DMS53 treated with DMSO at 0.1 percent for 48 hours (cell line): ENCODE results near the gene CPA4.

ENCODE experiments used
- DNase-seq: peaks from one replicate; lab custom pipeline; 2025; ENCODE audit not compliant: unreplicated experiment; lab: John Stamatoyannopoulos, UW

The CPA4 gene

GRCh38 chr7:130274983-130275591 lies 17.9 kb upstream of the CPA4 start:
- no peak for DNase-seq

DNA sequence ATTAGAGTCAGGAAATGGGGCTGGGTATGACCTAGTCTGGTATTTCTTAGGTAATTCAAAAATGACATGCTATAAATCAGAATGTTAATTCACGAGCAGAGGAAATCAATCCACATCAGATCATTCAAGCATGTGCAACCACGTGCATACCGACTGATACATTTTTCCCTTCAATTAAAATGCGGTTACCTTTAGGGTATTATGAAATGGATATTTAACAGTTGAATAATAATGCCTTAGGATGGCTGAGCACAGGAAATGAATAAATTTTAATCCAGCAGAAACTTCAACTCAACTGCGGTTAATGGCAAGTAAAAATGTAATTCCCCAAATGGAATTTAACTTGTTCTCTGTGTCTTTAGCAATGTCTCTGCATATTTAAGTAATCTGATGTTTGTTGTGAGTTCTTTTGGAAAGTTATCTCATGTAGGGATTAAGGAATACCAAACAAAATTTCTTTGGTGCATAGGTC lies 17.1 kb upstream of the CPA4 start:
- no peak for DNase-seq

DNA sequence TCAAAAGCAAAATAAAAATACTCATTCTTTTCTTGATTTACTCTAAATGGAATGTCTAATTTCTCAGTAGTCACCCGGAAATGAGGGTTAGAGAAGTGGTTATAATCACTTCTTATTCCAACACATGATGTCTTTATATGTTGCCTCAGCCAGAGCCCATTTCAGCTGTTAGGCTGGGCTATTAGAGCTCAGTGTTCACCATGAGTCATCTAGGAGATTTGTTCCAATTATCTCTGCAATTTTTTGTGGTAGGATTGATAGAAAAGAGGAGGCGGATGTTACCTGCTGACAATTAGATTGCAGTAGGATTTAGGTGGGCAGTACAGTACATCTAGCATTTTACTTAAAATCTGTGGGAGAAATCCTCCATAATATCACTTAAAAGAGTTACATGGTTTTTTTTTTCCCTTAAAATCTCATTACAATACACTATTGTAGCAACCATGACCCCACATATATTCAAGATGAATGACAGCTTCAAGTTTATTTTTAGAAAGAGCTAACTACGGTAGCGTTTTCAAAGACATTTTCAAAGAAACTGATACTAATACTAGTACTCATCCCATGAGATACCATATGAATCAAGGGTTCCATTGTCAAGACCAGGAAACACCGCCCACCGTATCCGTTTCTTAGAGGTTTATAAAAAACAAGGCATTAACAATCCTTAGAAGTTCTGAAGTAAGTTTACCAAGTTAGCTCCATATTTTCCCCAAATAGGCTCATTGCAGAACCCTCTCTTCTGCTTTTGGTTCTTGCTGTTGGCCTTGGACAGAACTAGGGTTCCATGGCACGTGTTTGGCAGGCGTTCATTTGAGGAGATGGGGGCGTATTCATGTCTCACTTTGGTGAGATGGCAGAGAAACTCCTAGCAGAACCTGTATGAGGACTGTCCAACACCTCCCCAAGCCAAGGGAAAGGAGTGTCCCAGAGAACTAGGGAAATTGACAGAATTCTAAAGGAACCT lies 15.9 kb upstream of the CPA4 start:
- DNase-seq, result no peak

- DNase-seq, result peak; percentile 43
These were observed 15.0 kb upstream of the CPA4 start for GRCh38 chr7:130277763-130278643.

- DNase-seq, result no peak
These were observed 14.1 kb upstream of the CPA4 start for GRCh38 chr7:130278860-130279259.

GRCh38 chr7:130279286-130279685 lies 13.7 kb upstream of the CPA4 start:
- no peak for DNase-seq

DNA sequence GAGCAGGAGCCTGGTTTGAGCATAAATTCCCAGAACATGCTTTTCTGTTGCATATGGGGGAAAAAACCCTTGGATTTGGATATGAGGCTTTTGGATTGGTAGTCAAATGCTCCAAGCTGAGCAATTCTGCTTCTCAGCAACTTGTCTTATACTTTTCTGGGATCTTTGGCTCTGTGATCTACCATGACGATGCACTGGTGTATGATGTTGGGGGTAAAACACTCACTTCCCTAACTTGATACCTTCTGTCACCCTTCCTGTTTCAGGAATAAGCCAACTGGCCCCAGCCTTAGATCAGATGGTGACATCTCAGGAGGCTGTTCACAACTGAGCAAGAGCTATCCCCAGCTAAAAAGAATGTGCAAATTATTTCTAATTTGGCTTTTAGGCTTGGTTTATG lies 13.1 kb upstream of the CPA4 start:
- no peak for DNase-seq

GRCh38 chr7:130281260-130281659 lies 11.7 kb upstream of the CPA4 start:
- DNase-seq, result no peak

DNA sequence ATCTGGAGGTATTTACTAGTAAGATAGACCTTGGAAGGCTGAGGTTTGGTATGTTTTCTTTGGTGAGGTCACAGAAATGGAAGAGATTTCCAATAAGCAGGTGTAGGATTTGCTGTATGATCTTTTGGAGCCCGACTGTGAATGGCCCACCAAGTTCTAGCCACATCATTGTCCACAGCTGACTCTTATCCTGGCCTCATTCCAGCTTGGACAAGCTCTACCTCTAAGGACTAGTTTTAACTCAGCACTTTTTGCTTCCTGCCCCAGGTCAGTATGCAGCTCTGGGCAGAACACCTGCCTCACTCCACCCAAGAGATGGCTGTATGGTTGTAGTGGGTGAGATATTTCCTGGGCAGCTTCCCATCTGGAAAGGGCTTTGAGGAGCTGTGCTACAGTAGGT lies 6.1 kb upstream of the CPA4 start:
- peak; percentile 30 for DNase-seq

DNA sequence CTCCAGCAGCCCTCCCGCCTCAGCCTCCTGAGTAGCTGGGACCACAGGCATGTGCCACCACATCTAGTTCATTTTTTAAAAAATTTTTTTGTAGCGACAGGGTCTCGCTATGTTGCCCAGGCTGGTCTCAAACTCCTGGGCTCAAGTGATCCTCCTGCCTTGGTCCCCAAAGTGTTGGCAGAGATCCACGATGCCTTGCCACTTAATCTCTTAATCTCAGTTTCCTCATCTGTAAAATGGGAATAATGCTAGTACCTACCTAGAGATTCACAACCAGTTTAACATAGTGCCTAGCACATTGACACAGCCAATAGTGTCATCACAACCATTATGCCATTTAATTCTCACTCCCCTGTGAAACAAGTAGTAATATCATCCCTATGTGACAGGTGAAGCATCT lies 4.8 kb upstream of the CPA4 start:
- DNase-seq, result no peak

DNA sequence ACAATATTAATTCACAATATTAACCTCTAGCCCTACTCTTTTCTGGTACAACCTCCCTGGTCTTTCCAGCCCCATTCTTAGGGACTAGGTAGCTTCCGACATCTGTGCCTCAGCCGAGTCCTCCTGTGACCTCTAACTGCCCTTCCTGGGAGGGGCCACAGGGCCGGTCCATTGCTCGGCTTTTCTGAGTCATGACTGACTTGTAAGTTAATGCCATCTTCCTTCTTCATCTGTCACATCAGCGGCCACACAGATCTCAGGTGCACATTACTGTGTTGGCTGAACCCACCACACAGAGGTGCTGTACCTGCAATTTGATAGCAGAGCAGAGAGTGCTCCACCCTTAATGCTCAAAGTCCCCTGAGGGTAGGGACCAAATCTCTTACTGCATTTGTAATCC lies 4.1 kb upstream of the CPA4 start:
- DNase-seq, result no peak

DNA sequence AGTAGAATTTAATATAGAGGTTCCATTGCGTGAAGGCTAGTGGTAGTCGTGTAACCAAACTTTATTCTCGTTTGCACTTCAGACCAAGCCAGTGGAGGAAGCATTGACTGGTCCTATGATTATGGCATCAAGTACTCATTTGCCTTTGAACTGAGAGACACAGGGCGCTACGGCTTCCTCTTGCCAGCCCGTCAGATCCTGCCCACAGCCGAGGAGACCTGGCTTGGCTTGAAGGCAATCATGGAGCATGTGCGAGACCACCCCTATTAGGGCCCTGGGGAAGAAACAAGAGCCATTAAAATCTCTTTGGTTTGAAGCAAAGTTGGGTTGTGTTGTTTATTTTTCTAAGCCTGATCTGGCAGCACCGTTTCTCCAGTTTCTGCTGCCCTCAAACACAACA lies 3.5 kb upstream of the CPA4 start:
- DNase-seq, result no peak

DNA sequence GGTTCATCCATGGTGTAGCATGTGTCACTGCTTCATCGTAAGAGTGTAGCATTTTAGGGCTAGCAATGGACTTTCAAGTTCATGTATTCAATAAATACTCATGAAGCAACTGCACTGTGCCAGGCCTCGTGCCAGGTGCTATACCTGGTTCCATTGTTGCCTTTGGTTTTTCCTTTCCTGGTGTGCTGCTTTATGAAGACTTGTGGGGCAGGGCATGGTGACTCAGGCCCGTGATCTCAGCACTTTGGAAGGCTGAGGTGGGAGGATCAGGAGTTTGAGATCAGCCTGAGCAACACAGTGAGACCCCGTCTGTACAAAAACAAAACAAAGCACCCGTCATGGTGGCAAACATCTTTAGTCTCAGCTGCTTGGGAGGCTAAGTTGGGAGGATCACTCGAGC lies 2.2 kb upstream of the CPA4 start:
- no peak for DNase-seq

DNA sequence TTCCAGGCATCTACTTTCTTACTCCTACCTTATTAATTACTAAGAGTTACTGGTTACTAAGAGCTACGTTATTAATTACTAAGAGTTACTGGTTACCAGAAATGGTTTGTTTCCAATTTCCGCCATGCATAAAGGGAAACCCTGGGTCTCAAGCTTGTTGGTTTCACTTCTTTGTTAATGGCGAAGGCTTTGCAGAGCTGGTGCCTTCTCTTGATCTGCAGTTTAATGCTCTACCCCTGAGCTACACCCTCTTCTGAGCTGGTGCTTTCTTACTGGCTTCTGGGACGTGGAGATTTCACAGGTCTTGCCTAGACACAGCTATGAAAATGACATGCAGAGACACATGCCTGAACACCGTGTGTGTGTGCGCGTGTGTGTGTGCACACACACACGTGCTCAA lies 560 bp downstream of the CPA4 start:
- no peak for DNase-seq

DNA sequence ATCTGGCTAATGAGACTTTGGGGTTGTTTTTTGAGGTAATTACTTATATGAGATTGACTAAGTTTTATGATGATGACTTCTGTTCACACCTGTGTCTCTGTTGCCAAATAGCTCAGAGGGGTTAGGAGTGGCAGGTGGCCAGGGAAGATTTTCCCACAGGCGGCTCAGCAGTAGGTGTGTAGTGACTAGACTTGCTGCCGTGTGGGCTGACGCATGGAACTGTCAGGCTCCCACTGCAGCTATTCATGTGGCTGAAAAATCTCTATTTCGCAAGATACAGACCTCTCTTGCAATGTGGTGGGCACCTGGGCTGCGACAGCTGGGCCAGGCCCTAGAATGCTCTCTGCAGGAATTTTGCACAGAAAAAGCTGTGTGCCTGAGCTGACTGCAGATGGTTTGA lies 1.4 kb downstream of the CPA4 start:
- no peak for DNase-seq

DNA sequence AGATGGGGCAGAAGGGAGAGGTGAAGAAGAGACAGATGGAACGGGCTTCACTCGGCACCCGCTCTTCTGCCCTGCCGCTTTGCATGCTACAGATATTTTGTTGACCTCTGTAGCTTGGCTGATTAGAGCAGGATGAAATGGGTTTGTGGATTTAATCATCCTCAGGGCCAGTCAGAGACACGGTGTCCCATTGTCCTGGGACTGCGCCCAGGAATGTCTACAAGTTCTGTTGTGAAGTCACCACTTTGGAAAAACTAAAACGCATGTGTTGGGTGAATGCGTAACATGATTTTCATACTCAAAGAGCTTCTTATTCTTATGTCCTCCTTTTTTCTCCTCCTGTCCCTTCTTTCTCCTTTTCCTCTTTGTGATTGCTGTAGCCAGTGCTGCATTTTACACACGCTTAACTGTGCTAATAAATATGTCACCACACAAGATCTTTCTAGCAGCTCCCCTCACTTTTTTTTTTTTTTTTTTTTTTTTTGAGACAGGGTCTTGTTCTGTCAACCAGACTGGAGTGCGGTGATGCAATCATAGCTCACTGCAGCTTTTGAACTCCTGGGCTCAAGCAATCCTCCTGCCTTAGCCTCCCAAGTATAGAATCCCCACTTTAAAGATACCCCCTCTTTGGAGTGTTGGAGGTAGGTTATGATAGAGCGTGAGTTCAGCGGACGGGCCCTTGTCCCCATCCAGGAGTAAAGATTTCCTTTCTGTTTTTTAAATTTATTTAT lies 3.4 kb downstream of the CPA4 start:
- no peak for DNase-seq

DNA sequence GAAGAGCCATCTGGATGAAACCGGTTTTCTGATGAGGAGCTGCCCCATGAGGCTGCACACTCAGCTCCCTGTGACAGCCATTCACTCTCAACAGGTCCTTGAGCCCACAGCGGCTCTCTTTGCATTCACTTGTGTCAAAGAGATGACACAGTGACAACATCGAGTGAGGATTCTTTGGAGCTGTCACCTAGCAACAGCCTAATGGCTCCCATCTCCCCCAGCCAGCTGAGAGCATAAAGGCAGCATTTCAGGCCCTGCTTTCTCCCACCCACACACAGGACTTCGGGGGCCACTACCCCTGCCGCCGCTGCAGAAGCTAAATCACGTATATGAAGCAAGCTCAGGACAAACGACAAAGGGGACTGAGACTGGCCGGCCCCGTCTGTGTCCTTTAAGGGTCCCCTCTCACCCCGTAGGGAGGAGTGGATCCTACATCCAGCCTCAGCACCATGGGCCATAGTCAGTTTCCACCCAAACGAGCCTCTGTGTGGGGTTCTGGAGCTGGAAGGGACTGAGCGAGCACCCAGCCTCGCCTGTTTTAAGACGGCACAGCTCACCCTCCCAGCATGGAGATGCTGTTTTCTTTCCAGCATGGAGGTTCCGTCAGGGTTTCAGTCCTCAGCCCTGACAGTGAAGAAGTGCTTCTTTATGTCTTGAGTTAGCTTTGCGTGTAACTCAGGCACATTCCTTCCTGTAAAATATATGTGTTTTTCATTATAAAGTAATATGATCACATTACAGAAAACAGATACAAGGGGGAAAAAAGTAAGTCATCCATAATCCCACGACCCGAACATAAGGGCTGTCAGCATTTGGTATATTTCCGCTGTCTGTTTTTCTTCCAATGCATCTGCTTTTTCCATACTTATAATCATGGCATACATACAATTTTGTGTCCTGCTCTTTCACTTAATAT lies 4.9 kb downstream of the CPA4 start:
- no peak for DNase-seq

- no peak for DNase-seq
These were observed 5.8 kb downstream of the CPA4 start for GRCh38 chr7:130298544-130299326.

DNA sequence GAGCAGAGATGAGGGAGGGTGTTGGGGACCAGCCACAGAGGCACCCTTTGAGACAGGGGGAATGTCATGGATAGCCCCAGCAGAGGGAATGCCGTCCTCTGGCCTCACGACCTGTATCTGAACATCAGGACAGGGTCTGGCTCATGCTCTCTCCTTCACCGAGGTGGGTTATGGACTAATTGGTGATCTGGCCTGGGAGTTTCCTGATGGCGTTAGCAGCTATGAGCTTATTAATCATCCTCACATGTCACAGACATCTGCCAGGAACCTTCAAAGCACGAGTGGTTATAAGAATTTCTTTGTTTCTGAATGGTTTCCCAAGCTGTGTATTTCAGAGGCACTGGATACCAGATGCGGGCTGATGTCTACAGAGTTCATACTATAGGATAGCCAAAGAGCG lies 6.9 kb downstream of the CPA4 start:
- DNase-seq, result no peak
